ENCODE data around the gene S100A8. TPM values are rescaled to one million over a fixed set of nuclear protein-coding genes. Genes with fewer than 3 reads are reported as not detected.

Gene S100A8
- total RNA-seq, 1 donor from 2014 or later: not detected

- no peak overlapping the region for H3K4me3 ChIP-seq
- no peaks in the 10 kb centered on the region for H3K79me2 ChIP-seq (ENCODE audit: low read depth)
- H3K27ac Mint-ChIP-seq: no peak overlapping the region
- no peaks in the 10 kb centered on the region for H3K36me3 Mint-ChIP-seq
- peaks cover 7% of the 10 kb centered on the region for H3K27me3 Mint-ChIP-seq (ENCODE audit: insufficient read depth, low read depth)
- no peak overlapping the region for H3K27ac ChIP-seq
- no peaks in the 10 kb centered on the region for H3F3A ChIP-seq (ENCODE audit: low read depth)
- H3K36me3 ChIP-seq: no peaks in the 10 kb centered on the region
- H4K20me1 ChIP-seq (ENCODE audit: low read depth): no peaks in the 10 kb centered on the region
- H2AFZ ChIP-seq (replicated peaks): no peak overlapping the region
- H3K27me3 ChIP-seq: no peaks in the 10 kb centered on the region
- DNase-seq (ENCODE audit: low spot score): no peak
- H3K4me3 Mint-ChIP-seq: no peak overlapping the region
- no peaks in the 10 kb centered on the region for H3K9me3 ChIP-seq (ENCODE audit: low read depth)
- TF ChIP-seq EZH2phosphoT487 (IDR thresholded peaks at IDR 0.05): no peak
- no peak for TF ChIP-seq CTCF (IDR thresholded peaks at IDR 0.05)
- no peak for TF ChIP-seq EZH2 (IDR thresholded peaks at IDR 0.05)
- no peak overlapping the region for H3K9ac ChIP-seq
- no peaks in the 10 kb centered on the region for H3K4me1 ChIP-seq
- H3K4me1 Mint-ChIP-seq: no peaks in the 10 kb centered on the region
- no peak overlapping the region for H3K4me2 ChIP-seq
- no peaks in the 10 kb centered on the region for H3K9me3 Mint-ChIP-seq
Observed at GRCh38 chr1:153394391-153394790, 3.5 kb upstream of the S100A8 start.

GRCh38 chr1:153393926-153394325 is 3.1 kb upstream of the S100A8 start:
- no peaks in the 10 kb centered on the region for H3K9me3 ChIP-seq (ENCODE audit: low read depth)
- no peak overlapping the region for H3K4me3 Mint-ChIP-seq
- H3K27me3 Mint-ChIP-seq (ENCODE audit: insufficient read depth, low read depth): peaks cover 6% of the 10 kb centered on the region
- H4K20me1 ChIP-seq (ENCODE audit: low read depth): no peaks in the 10 kb centered on the region
- no peaks in the 10 kb centered on the region for H3K9me3 Mint-ChIP-seq
- H3K4me1 Mint-ChIP-seq: no peaks in the 10 kb centered on the region
- H3K4me1 ChIP-seq: no peaks in the 10 kb centered on the region
- DNase-seq (ENCODE audit: low spot score): peak; percentile 20
- H3K36me3 Mint-ChIP-seq: no peaks in the 10 kb centered on the region
- no peak overlapping the region for H3K27ac ChIP-seq
- H3K4me2 ChIP-seq: no peak overlapping the region
- no peaks in the 10 kb centered on the region for H3K79me2 ChIP-seq (ENCODE audit: low read depth)
- H3K27me3 ChIP-seq: no peaks in the 10 kb centered on the region
- no peak overlapping the region for H3K4me3 ChIP-seq
- H3K36me3 ChIP-seq: no peaks in the 10 kb centered on the region
- no peaks in the 10 kb centered on the region for H3F3A ChIP-seq (ENCODE audit: low read depth)
- H3K9ac ChIP-seq: no peak overlapping the region
- no peak overlapping the region for H2AFZ ChIP-seq (replicated peaks)
- TF ChIP-seq CTCF (IDR thresholded peaks at IDR 0.05) (peak; percentile 35), EZH2 (IDR thresholded peaks at IDR 0.05) (no peak), EZH2phosphoT487 (IDR thresholded peaks at IDR 0.05) (no peak)
- H3K27ac Mint-ChIP-seq: no peak overlapping the region

GRCh38 chr1:153392822-153393221 is 1.9 kb upstream of the S100A8 start:
- Mint-ChIP-seq H3K27me3 (ENCODE audit: insufficient read depth, low read depth) (peaks cover 6% of the 10 kb centered on the region), H3K36me3 (no peaks in the 10 kb centered on the region), H3K4me1 (no peaks in the 10 kb centered on the region), H3K27ac (no peak overlapping the region), H3K4me3 (no peak overlapping the region), H3K9me3 (no peaks in the 10 kb centered on the region)
- H2AFZ ChIP-seq (replicated peaks): no peak overlapping the region
- TF ChIP-seq EZH2 (IDR thresholded peaks at IDR 0.05) (no peak), CTCF (IDR thresholded peaks at IDR 0.05) (no peak), EZH2phosphoT487 (IDR thresholded peaks at IDR 0.05) (no peak)
- H3K27ac ChIP-seq: no peak overlapping the region
- no peaks in the 10 kb centered on the region for H4K20me1 ChIP-seq (ENCODE audit: low read depth)
- no peaks in the 10 kb centered on the region for H3K4me1 ChIP-seq
- H3F3A ChIP-seq (ENCODE audit: low read depth): no peaks in the 10 kb centered on the region
- H3K4me3 ChIP-seq: no peak overlapping the region
- H3K9ac ChIP-seq: no peak overlapping the region
- H3K9me3 ChIP-seq (ENCODE audit: low read depth): no peaks in the 10 kb centered on the region
- no peak for DNase-seq (ENCODE audit: low spot score)
- H3K4me2 ChIP-seq: no peak overlapping the region
- no peaks in the 10 kb centered on the region for H3K79me2 ChIP-seq (ENCODE audit: low read depth)
- no peaks in the 10 kb centered on the region for H3K27me3 ChIP-seq
- no peaks in the 10 kb centered on the region for H3K36me3 ChIP-seq
